HG03571 (cell line): ENCODE results near the gene NELFA.

Experiments used
- ATAC-seq: cut with Tn5 transposase; IDR thresholded peaks from one replicate; pipeline ENCODE4 v1.9.1; 2021; ENCODE audit not compliant: unreplicated experiment

NELFA gene

DNA sequence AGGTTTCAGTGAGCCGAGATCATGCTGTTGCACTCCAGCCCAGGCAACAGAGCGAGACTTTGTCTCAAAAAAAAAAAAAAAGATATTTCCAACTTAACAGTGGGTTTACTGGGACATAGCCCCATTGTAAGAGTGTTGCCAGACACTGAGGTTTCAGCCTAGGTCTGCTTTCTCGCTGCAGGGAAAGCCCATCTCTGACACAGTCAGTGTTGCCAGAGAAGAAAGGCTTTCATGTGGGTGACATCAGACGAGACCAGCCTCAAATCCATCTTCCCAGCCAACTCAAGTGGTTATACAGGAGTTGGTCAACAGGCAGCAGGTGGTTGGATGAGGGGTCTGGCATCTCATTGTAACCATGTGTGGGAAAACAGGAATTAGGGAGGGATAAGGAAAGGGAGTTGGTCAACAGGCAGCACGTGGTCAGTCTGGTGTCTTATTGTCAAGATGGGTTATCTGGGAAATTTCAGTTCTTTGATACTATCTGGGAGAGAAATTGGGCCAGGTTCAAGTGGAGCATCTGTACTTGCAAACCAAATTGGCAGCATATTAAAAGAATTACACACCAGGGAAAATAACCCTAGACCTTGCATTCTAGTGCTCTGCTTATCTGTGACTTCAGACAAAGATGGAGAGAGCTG is 41.1 kb downstream of the NELFA start:
- no peak for ATAC-seq

DNA sequence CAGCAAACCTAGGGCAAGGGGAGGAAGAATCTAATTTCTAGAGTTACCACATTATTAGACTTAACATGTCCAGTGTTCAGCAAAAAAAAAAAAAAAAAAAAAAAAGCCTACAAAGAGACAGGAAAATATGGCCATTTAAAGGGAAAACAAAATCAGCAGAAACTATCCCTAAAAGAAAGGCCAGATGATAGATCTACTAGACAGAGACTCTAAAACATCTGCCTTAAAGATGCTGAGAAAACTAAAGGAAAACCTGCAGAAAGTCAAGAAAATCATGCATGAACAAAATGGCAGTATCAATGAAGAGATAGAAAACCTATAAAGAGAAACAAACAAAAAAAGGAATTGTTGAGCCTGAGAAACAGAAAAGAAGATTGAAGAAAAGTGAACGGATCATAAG is 43.8 kb downstream of the NELFA start:
- ATAC-seq, result no peak

DNA sequence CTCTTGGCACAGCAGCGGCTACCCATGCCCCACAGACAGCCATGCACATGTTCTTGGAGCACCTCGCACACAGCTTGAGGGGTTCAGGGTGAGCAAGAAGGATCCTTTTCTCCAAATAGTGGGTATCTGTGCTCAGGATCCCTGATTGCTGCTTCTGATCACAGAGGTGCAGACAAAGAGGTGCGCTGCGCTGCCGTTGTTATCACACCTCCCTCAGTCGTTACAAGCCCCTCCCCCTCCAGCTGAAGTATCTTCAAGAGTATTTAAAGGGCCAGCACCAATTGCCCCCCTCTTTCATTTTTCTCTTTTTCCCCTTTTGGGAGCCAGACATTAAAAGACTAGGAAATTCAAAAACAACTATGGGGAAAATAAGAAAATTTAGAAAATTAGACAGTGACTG is 44.3 kb downstream of the NELFA start:
- ATAC-seq, result no peak

DNA sequence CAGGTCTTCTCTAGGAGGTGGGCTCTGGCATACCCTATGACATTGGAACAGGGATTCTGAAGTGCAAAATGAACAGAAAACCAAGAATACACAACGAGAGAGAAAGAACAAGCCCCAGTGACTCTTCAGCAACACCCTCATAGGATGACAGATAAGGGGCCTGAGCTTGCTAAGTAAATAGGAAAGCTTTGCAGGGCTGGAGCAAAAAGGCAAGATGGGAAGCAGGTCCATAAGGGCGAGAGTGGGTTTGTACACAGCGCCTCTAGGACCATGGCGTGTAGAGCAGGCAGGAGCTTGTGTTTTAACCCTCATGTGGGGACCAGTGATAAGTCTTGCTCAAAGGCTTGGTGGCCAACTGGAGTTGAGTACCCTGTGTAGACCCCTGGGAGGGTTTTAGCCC is 45.8 kb downstream of the NELFA start:
- ATAC-seq, result no peak

DNA sequence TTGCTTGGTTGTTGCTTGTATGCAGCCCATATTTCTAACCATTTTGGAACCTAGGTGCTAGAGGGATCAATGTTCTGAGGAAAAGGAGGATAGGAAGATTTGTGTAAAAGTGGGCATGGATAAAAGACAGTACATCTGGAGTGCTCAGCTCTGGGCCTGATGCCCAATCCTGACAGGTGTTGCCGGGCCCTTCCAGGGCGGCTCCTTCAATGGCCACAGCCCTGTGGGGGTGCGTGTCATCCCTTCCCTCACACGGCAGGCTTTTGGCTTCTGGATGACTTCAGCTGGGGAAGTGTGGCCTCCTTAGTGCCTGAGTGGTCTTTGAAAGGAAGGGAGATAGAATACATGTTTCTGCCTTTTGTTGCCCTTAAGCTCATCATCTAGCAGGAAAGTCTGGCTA is 47.2 kb downstream of the NELFA start:
- no peak for ATAC-seq

DNA sequence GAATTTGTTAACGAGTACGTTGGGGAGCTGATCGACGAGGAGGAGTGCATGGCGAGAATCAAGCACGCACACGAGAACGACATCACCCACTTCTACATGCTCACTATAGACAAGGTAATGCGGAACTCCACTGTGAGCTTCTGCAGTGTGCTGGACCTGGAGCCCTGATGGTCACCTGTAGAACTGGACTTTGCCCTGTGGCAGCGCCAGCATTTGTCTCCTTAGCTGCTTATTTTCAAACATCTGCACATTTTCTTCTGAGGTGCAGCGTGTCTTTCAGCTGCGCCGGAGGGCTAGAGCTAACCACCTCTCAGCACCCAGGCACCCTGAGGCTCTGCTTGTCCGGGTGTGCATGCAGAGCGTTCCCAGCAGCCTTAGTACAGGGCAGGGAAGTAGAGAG is 47.7 kb downstream of the NELFA start:
- ATAC-seq, result no peak

DNA sequence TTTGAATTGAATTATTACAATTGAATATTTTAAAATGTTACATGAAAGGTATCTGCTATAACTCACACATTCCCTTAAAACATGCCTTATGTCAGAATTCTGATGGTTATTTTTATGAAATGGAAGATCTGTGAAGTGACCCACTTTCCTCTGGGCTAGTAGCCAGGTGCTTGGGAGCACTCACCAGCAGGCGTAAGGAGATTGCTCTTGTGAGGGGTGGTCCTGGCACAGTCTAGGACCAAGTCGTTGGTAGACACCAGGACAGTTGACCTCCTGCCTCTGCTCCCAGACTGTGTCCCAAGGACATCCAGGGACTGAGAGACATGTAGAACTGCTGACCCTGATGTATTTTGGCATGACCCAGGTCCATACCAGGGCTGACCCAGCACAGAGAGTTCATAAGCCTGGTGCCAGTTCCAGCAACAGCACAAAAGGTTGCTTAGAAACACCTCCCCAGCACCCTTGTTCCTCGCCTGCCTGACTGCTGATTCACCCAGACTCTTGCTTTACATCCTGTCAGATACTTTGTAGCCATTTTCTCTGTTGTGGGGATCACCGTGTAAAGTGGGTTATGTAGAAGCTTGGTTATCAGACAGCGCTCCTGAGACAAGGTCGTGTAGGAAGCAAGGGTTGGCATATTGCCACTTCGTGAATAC is 48.5 kb downstream of the NELFA start:
- ATAC-seq, result no peak

DNA sequence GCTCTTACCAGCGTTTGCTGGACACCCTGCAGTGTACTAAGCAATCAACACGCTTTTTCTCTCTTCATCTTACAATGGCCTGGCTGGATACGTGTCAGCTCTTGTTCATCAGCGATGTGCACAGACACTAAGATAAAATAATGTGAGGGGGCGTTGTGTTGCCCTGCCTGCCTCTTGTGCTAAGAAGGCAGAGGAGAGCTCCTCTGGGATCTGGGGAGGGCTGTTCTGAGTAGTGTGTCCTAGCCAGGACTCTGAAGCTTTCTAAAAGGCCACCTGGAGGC is 49.7 kb downstream of the NELFA start:
- ATAC-seq, result no peak

DNA sequence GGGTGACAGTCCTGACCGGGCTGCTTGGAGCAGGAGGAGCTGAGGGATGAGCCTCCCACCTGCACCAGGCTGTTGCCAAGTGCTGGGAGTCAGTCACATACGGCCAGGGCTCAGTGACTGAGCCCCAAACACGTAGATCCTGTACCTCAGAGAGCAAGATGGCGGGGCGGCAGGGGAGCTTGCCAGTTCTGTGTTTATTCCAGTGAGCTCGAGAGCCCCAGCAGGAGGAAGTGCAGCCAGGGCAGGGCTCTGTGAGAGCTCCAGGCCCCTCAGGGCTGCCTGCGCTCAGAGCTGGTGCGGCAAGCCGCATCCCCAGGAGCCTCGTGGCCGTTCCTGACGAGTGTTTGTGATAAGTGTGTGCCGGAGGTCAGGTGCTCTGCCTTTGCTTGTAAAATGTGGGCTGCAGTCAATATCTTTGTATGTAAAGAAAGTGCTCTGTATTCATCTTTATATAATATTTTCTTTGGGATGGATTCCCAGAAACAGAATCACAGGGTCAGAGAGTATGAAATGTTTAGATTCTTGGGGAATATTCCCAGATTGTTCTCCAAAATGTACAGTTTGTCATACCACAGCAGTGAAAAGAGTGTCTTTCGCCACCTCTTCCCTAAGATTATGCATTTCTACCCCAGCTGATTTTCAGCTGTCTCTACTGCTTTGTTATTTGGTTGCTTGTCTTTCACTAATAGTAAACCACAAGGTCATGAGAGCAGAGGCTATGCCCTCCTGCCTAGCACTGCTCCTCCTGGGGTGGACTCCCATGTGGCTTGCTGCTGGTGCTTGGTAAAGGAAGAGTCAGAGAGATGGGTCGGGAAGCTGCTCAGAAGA is 50.3 kb downstream of the NELFA start:
- ATAC-seq, result no peak

DNA sequence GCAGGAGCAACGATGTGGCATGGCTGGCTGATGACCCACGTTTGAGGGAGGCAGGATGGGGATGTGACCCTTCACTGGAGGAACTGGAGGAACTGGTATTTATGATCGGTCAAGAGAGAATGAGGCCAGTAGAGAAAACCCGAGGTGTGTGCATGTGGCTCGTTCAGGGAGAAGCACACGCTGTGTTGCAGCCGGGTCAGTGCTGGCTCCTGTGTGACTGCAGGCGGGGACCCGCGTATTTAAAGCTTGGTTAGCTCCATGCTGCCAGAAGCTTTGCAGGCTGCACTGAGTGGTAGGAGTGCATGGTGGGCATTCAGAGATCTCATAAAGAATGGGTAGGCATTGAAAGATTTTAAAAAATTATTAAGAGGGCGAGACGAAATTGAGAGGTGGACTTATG is 52.1 kb downstream of the NELFA start:
- no peak for ATAC-seq

DNA sequence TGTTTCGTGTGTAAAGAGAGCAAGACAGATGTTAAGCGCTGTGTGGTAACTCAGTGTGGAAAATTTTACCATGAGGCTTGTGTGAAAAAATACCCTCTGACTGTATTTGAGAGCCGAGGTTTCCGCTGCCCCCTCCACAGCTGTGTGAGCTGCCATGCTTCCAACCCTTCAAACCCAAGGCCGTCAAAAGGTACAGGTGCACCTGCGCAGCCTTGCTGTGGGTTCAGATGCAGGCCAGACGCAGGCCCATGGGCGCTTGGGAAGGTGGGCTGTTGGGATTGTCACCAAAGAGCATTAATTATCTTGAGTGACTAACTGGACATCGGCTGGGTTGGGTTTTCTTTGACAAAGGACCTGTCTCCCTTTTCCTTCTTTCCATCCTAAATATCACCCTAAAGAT is 55.4 kb downstream of the NELFA start:
- no peak for ATAC-seq

DNA sequence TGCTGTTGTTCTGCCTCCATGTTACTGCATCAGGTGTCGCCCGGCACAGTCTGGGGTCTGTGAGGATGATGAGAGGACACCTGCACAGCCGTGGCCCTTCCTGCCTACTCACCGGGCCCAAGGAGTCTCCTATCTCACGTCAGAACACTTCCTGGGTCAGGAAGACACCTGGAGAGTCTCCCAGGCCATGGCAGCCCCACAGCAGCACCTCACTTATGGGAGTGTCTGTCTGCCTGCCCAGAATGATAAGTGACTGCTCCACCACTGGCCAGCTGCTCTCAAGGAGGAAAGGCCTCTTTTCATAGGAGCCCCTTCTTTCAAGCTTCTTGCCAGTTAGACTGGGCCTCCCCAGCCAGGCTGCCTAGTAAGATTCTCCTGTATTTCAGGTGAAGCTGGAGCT is 56.1 kb downstream of the NELFA start:
- no peak for ATAC-seq

DNA sequence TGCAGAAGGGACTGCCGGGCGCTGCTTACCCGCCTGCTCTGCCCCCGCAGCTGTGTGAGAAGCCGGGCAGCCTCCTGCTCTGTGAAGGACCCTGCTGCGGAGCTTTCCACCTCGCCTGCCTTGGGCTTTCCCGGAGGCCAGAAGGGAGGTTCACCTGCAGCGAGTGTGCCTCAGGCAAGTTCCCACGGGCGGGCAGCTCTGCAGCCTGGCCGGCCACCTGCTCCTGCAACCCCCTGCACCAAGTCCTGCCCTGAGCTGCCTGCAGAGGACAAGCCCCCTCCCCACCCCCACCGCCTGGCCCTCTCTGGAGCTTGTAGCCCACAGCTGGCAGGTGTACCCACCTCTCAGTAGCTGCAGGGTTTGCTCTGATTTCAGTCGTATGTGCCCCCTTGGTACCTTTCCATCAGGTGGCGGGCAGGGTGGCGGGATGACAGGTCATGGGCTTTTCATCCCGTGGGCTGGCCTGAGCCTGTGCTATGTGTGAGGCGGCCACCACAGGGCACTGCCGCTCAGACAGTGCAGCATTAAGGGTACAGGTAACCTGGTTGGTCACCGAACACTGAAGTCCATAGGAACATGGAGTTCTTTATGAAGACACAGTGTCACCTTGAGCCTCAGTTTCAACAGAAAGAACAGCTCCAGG is 56.6 kb downstream of the NELFA start:
- no peak for ATAC-seq

DNA sequence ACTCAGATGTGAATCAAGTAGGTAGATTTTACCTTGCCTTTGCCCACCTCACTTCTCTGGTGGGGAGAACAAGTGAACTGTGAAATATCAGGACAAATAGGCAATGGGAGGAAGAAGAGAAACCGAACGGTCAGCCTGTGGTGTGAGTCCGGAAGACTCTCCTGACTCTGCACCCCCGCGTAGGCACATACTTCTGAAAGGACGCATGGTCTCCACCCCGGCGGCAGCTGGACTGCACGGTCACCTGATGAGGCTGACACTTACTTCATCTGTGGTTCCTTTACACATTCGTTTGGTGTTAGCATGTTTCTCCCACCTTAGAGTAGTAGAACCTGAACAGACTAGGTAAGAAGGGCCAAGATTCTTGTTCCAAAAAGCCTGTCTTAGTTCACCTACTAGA is 58.4 kb downstream of the NELFA start:
- ATAC-seq, result no peak

DNA sequence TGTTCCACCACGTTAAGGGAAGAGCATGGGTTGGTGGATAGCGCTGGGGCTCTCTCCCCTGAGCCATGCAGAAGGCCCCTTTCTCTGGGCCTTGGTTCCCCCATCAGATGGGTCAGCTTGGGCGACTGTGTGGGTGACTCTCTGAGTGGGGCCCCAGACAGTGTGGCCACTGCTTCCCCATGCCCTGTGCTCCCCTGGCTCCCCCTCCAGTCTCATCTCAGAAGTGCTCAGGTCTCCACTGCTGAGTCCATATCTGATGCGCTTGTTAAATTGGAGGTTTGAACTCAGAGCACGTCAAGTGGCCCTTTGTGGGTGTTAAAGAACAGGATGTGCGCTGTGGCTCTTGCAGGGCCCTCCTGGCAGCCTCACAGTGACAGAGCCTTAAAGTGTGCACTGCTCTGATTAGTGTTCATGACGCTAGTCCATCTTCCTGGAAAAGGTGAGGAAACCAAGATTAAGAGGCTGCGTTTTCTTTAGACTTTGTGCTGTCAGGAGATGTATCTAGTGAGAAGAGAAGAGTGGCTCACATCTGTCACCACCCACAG is 59.8 kb downstream of the NELFA start:
- no peak for ATAC-seq

DNA sequence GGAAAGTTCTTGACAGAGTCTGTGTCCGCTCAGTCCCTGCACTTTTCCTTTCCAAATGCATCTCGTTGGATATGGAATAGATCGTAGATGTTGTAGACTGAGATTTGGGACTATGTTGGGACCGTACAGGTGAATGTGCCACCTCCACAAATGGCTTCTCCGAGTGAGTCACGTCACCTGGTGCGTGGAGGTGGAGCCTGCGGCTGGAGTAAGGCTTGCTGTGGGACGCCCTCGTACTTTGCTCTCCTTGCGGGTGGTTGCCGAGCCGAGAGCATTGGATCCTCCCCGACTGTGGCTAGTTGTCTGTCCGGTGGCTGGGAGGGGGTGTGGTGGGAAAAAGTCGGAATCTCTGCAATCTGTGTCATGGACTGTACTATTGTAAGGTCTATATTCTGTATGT is 60.5 kb downstream of the NELFA start:
- ATAC-seq, result no peak

DNA sequence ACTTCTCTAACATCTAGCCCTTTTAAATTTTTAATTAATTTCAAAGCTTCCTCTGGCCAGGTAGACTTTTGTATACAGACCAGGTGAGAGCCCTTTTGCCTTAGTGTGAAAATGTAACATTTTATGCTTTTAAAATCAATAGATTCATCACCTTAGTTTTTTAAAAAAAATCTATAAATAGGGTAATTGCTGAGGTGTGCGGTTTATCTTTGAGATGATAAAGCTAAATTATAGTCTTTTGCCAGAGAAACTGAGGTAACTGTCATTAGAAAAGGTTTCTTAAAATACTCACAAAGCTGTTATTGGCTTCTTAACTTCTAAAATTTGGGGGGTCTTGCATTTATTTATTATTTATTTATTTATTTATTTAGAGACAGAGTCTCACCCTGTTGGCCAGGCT is 62.9 kb downstream of the NELFA start:
- ATAC-seq, result no peak

DNA sequence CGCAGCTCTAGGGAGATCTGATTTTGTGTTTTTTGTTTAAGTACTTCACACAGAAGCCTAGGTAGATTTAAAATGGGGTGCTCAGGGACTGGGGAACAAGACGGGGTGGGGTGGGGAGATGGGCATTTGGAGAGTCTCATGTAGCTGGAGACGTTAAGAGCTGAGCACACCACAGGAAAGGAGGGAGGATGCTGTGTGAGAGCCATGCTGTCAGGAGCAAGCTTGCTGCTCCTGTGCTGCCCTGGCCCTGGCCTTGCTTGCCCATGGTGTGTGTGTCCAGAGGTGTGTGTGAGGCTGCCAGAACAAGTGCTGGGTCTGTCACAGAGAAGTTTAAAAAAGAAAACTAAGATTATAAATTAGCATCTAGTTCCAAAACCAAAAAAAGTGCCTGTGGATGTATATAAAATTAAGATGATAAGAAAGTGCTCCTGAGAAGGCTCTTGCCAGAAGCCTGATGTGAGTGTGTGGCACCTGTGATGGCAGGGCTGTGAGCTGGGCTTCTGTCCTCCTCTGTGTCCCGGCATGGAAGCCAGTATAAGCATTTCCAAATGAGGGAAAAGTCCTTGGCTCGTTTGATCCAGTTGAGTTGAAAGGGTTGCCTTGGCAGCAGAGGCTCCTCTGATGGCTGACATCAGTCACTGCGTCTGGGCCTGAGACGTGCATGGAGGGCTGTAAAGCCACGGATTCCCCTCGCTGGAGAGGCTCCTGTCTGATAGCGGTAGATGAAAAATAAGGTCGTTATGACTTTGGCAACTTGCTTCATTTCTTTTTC is 63.5 kb downstream of the NELFA start:
- ATAC-seq, result no peak

DNA sequence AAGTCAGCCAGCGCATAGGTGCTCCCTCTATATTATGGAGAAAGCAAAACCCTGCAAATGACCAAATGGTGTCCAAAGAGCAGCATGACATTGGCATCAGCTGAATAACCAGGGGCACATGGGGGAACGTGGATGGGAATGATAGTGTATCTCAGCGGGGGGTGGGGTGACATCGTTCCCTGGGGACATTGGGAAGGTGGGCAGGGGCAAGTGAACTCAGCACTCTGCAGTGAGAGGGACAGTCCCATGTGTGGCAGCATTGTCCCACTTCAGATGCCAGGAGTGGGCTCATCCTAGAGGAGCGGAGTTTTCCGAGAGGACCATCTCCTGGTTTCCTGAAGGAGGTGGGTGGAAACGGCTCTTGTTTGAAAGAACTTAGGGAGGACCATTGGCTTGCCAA is 64.8 kb downstream of the NELFA start:
- no peak for ATAC-seq

DNA sequence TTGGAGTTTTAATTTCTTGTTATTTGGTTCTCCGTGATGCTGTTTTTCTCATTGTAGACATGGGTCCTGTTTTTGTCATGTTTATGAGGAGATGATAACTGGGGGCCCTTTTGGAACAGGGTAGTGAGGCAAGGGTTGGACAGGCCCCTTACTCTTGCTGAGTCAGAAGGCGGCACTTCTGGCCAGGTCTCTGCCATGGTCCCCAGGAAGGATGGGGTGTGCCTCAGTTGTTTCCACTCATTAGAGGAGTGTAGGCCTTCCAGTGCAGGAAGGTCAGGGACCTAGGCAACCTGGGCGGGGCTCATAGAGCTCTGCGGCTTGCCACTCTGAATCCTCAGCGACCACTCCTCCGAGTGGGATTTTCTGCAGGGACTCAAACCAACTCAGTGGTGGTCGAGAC is 68.2 kb downstream of the NELFA start:
- no peak for ATAC-seq
